NB4 (cell line): Measurements from ENCODE around the gene CKLF.
A peak's percentile ranks its signal among the peaks of the same experiment; 100 is the strongest.

Experiments used
- TF ChIP-seq, protein P1 (sequence below): IDR thresholded peaks from one replicate; pipeline ENCODE4 v1.5.1; 2012; ENCODE audit warnings: low read depth, low read length
- TF ChIP-seq, protein P2 (sequence below): IDR thresholded peaks from 2 replicates; pipeline ENCODE4 v1.6.1; 2011; ENCODE audit warnings: low read depth, low read length

DNA sequence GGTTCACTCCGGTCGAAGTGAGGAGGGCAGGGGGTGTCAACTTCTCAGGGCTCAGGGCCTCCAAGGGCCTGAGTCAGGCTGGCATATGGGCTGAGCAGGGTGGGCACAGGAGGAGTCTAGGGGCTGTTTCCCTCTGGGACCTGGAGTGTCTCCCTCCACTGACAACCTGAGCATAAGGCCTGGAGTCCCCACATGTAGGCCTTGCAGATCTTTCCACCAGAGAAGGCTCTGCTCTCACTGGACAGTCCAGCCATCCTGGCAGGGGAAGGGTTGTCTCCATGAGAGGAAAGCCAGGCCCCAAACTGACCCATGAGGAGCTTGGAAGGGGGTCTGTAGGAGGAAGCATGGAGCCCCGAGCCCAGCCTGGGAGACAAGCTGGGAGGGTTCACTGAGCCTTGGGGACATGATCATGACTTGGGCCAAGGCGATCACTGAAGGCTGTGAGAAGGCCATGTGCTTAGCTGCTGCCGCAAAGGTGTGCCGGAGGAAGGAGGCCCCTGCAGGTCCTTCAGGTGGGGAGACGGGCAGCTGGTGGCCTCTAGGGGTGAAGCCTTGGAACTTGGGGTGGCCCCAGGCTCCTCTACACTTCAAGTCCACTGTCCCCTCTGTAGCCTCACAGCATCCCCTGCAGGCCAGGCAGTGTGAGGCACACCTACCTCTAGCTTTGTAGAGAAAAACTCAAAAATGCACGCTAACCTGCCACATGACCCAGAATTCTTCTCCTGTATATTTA, 36.8 kb downstream of the CKLF start:
- TF ChIP-seq, protein P1, sequence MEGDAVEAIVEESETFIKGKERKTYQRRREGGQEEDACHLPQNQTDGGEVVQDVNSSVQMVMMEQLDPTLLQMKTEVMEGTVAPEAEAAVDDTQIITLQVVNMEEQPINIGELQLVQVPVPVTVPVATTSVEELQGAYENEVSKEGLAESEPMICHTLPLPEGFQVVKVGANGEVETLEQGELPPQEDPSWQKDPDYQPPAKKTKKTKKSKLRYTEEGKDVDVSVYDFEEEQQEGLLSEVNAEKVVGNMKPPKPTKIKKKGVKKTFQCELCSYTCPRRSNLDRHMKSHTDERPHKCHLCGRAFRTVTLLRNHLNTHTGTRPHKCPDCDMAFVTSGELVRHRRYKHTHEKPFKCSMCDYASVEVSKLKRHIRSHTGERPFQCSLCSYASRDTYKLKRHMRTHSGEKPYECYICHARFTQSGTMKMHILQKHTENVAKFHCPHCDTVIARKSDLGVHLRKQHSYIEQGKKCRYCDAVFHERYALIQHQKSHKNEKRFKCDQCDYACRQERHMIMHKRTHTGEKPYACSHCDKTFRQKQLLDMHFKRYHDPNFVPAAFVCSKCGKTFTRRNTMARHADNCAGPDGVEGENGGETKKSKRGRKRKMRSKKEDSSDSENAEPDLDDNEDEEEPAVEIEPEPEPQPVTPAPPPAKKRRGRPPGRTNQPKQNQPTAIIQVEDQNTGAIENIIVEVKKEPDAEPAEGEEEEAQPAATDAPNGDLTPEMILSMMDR, result peak; percentile 94
- TF ChIP-seq, protein P2, sequence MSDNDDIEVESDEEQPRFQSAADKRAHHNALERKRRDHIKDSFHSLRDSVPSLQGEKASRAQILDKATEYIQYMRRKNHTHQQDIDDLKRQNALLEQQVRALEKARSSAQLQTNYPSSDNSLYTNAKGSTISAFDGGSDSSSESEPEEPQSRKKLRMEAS, result peak; percentile 71; the same call in 1 of the 2 replicates
